ENCODE results near the gene ITPK1.
A peak's percentile ranks its signal among the peaks of the same experiment; 100 is the strongest.

ITPK1 gene

DNA sequence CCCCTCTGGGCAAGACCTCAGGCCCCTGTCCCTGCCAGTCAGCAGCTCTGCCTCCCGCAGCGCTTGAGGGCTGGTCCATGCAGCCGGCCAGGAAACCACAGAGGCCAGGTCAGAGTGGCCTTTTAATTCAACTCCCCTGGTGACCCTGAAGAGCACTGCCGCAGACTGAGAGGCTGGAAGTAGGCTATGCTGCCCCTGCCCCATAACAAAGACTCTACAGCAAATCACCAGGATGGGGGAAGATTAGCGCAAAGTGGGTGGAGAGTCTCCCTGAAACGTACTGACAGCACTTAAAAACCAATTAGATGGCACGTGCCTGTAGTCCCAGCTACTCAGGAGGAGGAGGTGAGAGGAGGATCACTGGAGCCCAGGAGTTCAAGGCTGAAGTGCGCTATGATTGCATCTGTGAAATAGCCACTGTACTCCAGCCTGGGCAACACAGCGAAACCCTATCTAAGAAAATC lies 70.5 kb downstream of the ITPK1 start:
- no peak overlapping the region for H3K4me3 ChIP-seq (replicated peaks in 1 of 2; ENCODE audit: low read depth in 2 of 2, low read length in 2 of 2)
- TF ChIP-seq, protein P1, sequence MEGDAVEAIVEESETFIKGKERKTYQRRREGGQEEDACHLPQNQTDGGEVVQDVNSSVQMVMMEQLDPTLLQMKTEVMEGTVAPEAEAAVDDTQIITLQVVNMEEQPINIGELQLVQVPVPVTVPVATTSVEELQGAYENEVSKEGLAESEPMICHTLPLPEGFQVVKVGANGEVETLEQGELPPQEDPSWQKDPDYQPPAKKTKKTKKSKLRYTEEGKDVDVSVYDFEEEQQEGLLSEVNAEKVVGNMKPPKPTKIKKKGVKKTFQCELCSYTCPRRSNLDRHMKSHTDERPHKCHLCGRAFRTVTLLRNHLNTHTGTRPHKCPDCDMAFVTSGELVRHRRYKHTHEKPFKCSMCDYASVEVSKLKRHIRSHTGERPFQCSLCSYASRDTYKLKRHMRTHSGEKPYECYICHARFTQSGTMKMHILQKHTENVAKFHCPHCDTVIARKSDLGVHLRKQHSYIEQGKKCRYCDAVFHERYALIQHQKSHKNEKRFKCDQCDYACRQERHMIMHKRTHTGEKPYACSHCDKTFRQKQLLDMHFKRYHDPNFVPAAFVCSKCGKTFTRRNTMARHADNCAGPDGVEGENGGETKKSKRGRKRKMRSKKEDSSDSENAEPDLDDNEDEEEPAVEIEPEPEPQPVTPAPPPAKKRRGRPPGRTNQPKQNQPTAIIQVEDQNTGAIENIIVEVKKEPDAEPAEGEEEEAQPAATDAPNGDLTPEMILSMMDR (IDR thresholded peaks at IDR 0.05; ENCODE audit: low read depth, low read length) = no peak
- peak in 1 of 2 donors; percentile 19 for DNase-seq (ENCODE audit: low read depth in 2 of 2)

DNA sequence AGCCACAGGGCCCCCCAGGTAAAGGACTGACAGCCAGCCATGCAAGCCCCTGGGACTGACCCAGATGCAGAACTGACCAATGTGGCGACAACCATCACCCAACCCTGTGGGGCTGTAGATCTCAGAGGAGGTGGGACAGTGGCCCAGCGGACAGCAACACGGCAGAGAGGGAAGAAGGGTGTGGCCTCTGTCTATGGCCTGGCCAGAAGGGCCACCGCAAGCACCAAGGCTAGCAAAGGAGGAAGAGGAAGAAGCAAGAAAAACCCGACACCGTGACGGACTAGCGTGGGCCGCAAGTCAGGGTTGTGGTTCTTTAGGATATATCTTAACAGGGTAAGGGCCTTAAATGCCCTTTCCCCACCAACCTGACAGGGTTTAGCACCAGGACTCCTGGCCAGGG lies 71.2 kb downstream of the ITPK1 start:
- H3K4me3 ChIP-seq (replicated peaks in 1 of 2; ENCODE audit: low read depth in 2 of 2, low read length in 2 of 2) = no peak overlapping the region
- TF ChIP-seq, protein P1 (IDR thresholded peaks at IDR 0.05; ENCODE audit: low read depth, low read length) = no peak
- no peak for DNase-seq (ENCODE audit: low read depth in 2 of 2)

GRCh38 chr14:93044121-93044520 lies 71.6 kb downstream of the ITPK1 start:
- TF ChIP-seq, protein P1 (IDR thresholded peaks at IDR 0.05; ENCODE audit: low read depth, low read length) = no peak
- H3K4me3 ChIP-seq (replicated peaks in 1 of 2; ENCODE audit: low read depth in 2 of 2, low read length in 2 of 2) = no peak overlapping the region

GRCh38 chr14:93042968-93043940 lies 72.5 kb downstream of the ITPK1 start:
- no peak overlapping the region for H3K4me3 ChIP-seq (replicated peaks in 1 of 2; ENCODE audit: low read depth in 2 of 2, low read length in 2 of 2)
- DNase-seq (ENCODE audit: low read depth in 2 of 2) = peak; percentile 64 to 90
- TF ChIP-seq, protein P1 (IDR thresholded peaks at IDR 0.05; ENCODE audit: low read depth, low read length) = no peak

More at GRCh38 chr14:93044121-93044520, 71.6 kb downstream of the ITPK1 start:
- no peak for DNase-seq (ENCODE audit: low read depth in 2 of 2)

DNA sequence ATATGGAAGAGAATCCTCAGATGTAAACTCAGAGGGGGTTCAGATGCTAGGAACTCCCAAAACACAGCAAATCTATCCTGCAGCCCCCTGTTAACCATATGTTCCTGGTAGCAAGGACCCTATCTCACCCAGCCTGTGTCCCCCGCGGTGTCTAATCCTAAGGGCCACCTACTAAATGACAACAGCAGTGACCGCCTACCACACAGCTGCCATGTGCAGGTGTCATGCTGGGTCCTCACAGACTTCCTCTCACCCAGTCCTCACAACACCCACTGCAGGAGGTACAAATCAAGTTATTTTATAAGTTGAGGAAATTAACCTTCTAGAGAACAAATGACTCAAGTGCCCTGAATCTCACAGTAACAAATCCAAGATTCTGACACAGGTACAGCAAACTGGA lies 73.9 kb downstream of the ITPK1 start:
- DNase-seq (ENCODE audit: low read depth in 2 of 2) = no peak
- no peak overlapping the region for H3K4me3 ChIP-seq (replicated peaks in 1 of 2; ENCODE audit: low read depth in 2 of 2, low read length in 2 of 2)
- TF ChIP-seq, protein P1 (IDR thresholded peaks at IDR 0.05; ENCODE audit: low read depth, low read length) = no peak

DNA sequence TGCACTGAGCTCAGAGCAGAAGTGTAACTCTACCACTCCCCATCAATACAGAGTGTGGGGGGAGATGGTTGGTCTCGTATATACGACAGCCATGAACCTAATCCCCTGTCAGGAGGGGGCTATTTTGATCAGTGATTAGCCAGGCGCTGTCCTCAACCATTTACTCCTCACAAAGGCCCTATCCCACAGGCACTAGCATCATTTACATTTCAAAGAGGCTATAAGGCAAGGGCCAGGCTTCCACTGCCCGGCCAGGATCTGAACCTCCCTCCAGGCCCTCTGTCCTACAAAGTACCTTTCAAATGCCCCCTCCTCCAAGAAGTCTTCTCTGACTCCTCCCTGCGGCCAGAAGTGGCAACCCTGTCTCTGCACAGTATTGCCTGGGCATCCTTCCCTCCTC lies 74.7 kb downstream of the ITPK1 start:
- H3K4me3 ChIP-seq (replicated peaks in 1 of 2; ENCODE audit: low read depth in 2 of 2, low read length in 2 of 2) = no peak overlapping the region
- TF ChIP-seq, protein P1 (IDR thresholded peaks at IDR 0.05; ENCODE audit: low read depth, low read length) = no peak
- DNase-seq (ENCODE audit: low read depth in 2 of 2) = no peak

All from cardiac fibroblast (primary cell).